ENCODE results near the gene GNG12.

Gene GNG12

DNA sequence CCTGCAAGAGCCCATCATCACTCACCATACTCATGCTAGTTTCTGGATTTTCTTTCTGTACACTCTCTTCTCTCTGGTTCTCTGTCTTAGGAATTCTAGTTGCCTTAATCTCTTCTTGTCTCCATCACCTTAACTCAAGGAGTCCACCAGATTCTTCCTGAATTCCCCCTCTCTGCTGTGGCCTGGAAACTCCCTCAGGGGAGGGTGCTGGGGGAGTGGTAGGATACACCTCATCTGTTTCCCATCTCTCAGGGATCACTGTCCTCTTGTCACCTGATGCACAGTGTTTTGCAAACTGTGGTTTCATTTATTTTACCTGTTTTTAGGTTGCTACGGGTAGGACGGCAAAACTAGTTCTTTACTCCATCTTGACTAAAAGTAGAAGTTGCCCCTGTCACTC, 6.6 kb upstream of the GNG12 start:
- DNase-seq: no peak

DNA sequence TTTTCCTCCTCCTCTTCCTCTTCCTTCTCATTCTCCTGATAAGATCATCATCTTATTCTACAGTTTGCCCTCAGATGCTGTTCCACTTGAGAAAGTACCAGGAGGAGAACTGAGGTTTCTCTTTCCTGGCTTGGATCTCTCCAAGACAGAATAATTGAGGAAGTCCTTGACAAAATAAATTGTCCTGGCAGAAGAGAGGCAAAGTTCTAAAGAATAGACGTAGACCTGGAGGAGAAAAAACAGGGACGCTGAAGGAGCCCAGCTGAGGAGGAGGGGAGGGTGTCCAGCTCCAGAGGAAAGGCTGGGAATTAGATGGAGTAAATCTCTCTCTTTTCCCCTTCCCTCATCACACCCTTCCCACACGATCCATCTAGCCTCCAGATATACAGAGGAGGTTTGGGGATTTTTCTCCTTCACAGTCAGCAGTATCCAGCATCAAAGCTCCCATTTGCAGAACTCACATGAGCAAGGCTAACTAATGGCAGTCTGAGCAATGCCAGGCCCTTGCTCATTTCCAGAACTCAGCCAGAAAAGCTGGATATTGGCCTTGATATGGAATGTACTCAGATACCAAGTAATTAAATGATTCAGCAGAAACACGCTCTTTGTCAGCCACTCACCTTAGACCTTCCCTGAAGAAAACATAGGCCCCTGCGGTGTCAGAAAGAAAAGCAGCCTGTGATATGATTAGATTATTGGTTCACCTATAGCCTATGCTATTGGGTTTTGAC, 5.1 kb upstream of the GNG12 start:
- DNase-seq: no peak

GRCh38 chr1:67836769-67837168, 3.5 kb upstream of the GNG12 start:
- no peak for DNase-seq

DNA sequence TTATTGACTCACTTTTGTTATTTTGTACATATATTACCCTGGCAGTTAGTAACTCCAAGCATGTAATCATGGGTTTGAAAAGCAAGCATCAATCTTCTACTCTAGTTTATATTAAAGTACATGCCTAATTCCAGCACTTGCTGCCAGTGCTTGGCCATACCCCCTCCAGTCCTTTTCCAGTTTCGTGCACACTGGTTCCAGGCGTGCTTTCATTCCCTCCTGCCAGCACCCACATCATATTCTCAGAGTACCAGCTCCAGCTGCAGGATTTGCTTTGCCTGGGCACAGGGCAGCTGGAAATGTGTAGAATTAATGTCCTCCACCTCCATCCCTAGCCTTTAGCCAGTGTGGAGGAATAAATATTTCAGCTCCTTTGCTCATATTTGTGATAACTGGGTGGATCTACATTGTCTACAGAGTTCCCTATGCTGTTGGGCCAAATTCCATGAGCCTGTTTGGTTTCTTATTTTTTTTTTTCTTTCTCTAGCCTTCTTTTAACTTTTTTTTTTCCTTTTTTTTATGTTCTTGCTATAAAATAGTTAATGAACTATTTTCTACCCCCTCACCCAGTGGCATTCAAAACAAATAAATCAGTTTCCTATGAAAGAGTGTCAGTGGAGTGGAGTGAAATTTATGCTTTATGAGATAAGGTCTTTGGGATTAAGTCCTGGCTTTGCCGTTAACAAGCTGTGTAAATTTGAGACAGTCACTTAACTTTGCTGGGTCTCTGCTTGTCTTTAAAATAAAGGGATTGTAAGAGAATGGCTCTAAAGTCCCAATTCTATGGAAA, 2.6 kb upstream of the GNG12 start:
- DNase-seq: no peak

DNA sequence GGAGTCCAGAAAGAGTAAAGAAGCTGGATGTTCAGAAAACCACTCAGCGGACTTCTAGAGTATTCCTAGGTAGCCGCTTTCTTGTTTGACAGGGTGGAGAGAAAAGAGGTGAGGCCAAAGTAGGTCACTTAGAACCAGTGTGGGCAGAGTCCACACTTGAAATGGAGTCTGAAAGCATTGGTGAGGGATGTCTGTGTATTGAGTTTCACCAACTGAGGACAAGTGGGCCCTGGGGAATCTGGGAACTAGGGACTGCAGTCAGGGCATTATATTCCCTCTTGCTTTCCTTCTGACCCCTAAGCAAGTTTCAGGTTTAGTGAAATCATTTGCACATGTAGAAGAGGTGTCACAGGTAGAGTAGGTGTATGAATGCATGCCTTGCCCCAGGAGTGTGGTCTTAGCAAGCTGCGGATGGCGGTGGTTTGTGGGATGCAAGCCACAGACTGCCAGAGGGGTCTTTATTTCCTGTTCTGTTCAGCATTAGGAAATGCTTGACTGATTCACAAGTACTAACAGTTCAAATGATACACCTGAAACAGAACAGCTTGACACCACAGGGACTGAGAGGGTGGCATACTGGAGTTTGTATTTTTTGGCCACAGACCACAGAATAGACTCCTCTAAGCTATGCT, 1.1 kb upstream of the GNG12 start:
- DNase-seq: no peak

GRCh38 chr1:67833602-67833940, 304 bp upstream of the GNG12 start:
- DNase-seq: no peak

- DNase-seq: peak; percentile 20 to 51
Measured at GRCh38 chr1:67831850-67832513, 1.3 kb downstream of the GNG12 start.

GRCh38 chr1:67830928-67831830, 2.1 kb downstream of the GNG12 start:
- DNase-seq: no peak

- DNase-seq: no peak
Measured at GRCh38 chr1:67830226-67830625, 3.0 kb downstream of the GNG12 start.

DNA sequence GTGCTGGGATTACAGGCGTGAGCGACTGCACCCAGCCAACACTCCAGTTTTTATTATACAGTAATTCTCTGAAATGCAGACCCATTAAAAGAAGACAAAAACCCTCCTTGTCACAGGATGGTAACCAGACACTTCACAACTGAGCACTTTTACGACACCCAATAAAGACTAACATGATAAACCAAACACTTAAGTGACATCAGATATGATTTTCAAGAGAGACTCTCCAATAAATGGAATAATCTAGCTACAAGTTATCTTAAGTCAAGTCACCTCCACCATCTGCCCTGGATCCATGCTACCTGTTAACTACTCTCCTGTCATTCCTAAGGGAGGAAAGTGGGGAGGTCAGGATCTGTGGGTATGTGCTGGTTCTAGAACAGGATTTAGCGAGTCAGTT, 5.6 kb downstream of the GNG12 start:
- DNase-seq: peak in 1 of 2 experiments; percentile 16

GRCh38 chr1:67825591-67825990, 7.7 kb downstream of the GNG12 start:
- no peak for DNase-seq

DNA sequence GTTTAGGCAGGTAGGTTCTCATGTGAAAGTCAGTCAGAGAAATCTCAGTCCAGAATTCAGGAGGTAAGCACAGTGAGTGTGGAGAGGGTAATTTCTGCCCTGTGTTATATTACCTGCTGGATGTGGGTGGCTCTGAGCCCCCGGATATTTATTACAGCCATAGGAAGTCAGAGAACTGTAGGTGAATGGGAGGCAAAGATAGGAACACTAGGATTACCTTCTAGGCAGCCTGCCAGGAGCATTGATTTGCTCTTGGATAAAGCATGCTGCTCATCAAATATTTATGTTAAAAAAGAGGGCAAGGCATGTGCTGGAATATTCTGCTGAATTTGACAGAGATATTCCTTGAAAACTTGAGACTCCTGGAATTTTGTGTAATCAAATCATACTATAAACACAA, 8.5 kb downstream of the GNG12 start:
- DNase-seq: no peak

DNA sequence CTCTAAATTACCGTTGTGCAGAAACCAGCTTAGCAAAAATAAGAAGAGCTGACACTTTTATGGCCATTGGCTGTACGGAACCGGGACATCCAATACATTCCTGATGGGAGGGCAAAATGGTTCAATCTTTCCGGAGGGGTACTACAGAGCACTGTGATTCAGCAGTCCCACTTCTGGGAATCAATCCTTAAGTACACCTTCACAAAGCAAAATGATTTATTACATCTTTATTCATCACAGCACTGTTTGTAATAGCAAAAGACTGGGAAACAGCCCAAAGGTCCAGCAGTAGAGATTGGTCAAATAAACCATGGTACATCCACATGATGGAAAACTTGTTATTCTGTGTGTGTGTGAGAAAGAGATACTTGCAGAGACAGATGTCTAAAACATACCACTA, 9.7 kb downstream of the GNG12 start:
- no peak for DNase-seq

DNA sequence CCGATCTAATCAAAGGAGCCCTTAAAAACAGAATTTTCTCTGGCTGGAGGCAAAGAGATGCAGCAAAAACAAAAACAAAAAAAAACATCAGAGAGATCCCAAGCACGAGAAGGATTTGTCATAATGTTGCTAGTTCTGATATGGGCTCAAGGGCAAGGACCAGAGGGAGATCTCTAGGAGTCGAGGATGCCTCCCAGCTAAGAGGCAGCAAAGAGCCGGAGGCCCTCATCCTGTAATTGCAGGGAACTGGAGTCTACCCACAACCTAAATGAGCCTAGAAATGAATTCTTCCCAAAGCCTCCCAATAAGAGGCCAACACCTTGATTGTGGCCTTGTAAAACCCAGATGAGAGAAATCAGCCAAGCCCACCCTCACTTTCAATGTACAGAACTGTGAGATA, 12.0 kb downstream of the GNG12 start:
- DNase-seq: no peak

GRCh38 chr1:67818725-67819301, 14.5 kb downstream of the GNG12 start:
- DNase-seq: no peak

DNA sequence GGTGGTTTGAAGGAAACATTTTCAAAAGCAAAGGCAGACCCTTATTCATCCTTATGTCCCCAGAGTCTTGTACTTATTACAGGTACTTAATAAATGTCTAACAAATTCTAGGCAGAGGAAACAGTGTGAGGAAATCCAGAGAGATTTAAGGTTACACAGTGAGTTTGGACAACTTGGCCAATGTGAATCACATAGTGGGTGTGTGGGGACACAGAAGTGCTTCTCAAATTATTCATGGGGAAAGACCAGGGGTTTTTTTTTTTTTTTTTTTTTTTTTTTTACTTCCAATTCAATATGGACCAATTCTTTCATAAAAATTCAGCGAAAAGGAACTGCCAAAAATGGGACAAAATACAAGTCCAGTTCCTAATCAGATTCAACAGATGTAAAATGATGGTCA, 15.1 kb downstream of the GNG12 start:
- no peak for DNase-seq

- DNase-seq: no peak
Measured at GRCh38 chr1:67817319-67817718, 15.9 kb downstream of the GNG12 start.

GRCh38 chr1:67816506-67816905, 16.8 kb downstream of the GNG12 start:
- no peak for DNase-seq

DNA sequence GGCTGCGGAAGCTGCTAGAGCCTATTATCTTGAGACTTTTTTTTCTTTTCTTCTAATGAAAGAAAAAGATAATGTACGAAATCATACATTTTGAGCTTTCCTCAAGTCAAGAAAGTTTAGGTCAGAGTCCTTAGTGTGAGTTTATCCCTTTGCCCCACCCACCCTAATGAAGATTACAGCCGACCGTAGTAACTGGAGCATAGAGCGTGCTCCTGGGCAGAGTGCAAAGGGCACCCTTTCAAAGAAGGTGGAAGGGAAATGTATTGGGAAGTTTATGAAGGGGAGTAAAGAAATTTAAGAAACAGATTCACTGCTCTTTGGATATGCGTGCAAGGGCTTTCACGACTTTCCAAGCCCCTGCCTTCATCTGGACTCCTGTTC, 17.2 kb downstream of the GNG12 start:
- DNase-seq: no peak

DNA sequence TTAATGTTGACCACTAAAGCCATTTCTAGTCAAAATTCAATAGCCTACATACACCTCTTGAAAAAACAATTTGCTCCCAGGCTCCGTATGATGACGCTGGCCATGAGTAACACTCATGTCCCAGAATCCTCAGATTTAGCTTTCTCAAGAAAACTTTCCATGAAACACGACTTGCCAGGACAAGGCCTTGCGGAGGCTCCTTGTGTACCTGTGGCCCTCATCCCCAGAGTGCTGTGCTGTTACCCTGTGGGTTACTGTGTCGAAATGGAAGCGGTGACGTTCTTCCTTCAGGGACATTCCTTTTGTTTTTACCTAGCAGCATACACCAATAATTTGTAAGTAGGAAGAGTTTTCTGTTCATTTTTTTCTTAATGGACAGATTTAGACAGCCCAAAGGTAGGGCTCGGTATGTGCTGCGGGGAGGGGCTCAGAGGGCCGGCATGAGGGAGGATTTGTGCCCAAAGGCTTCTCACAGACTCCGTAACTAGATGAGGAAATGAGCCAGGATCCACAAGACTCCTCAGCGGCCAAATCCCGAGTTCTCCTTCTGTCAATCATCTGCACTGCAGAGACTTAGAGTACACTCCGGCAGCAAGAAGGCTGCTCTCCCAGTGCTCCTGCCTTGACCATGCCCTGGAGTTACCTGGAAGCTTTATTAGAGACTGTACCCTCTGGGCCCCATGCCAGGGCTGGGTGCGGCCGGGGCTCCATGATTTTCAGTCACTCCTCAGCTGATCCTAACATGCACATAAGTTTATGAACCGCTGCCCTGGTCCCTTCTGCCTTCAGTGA, 17.8 kb downstream of the GNG12 start:
- no peak for DNase-seq

DNA sequence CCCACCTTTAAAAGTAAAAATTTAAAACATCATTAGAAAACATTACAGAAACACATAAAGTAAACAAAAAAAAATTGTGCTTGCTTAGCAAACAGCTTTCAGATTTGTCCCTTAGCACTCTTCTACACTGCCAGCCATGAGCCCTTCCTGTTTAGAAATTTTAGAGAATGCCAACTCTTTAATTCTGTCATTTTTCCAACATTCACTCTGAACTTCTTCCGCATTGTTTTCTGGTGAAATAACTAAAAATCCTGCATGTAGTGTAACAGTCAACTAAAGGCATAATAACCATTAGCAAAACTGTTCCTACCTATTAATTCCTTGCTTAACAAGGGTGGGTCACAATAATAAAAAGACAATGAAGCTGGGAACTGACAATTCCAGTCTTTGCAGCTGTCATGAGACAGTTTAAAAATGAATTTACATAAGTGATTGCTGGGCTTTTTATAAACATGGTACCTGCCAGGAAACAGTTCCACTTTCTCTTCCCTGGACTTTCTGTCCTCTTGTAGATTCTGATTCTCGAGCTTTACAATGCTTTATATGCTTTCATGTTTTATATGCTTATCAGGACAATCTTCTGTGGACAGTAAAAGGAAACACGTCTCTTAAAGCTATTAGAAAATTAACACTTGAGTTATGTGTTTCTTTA, 19.0 kb downstream of the GNG12 start:
- peak; percentile 8 to 42 for DNase-seq

Measured in NCI-H526 (cell line).